ENCODE results near the gene COX5B. TPM values are rescaled to one million over a fixed set of nuclear protein-coding genes. Genes with fewer than 3 reads are reported as not detected.
"Not testable (repeated sequence)": the region's sequence is repeated elsewhere in the genome, so short reads cannot be mapped to it uniquely, and the experiment has no call there.

The COX5B gene
- total RNA-seq, 2 donors from 2014 or later: 211 to 233 TPM

- Histone ChIP-seq H3K9ac (ENCODE audit: extremely low read depth, low read length, poor library complexity, severe bottlenecking) (no peak overlapping the region), H3K27ac (ENCODE audit: low read depth, low read length) (no peak overlapping the region), H3K4me1 (ENCODE audit: control insufficient read depth, insufficient read depth, low read length) (peaks cover 6% of the 10 kb centered on the region), H3K4me3 (ENCODE audit: low read length) (no peak overlapping the region), H3K27me3 (ENCODE audit: control insufficient read depth, insufficient read depth, low read length, poor library complexity, severe bottlenecking) (no peaks in the 10 kb centered on the region), H3K9me3 (ENCODE audit: control insufficient read depth, low read length) (no peaks in the 10 kb centered on the region), H3K36me3 (ENCODE audit: control insufficient read depth, insufficient read depth, low read length) (no peaks in the 10 kb centered on the region)
- Mint-ChIP-seq H3K9me3 (peaks cover 19% of the 10 kb centered on the region), H3K27me3 (ENCODE audit: insufficient read depth) (no peaks in the 10 kb centered on the region), H3K36me3 (ENCODE audit: low read depth) (peaks cover 11% of the 10 kb centered on the region), H3K27ac (no peak overlapping the region), H3K4me1 (peaks cover 11% of the 10 kb centered on the region), H3K4me3 (no peak overlapping the region)
- whole genome bisulfite sequencing, 2 experiments (ENCODE audit: insufficient coverage in 1 of 2, insufficient read length in 1 of 2): 92 to 100% methylated on average over 1 of the region's 1 CpG
- no peak for DNase-seq
- TF ChIP-seq, protein P1, sequence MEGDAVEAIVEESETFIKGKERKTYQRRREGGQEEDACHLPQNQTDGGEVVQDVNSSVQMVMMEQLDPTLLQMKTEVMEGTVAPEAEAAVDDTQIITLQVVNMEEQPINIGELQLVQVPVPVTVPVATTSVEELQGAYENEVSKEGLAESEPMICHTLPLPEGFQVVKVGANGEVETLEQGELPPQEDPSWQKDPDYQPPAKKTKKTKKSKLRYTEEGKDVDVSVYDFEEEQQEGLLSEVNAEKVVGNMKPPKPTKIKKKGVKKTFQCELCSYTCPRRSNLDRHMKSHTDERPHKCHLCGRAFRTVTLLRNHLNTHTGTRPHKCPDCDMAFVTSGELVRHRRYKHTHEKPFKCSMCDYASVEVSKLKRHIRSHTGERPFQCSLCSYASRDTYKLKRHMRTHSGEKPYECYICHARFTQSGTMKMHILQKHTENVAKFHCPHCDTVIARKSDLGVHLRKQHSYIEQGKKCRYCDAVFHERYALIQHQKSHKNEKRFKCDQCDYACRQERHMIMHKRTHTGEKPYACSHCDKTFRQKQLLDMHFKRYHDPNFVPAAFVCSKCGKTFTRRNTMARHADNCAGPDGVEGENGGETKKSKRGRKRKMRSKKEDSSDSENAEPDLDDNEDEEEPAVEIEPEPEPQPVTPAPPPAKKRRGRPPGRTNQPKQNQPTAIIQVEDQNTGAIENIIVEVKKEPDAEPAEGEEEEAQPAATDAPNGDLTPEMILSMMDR (conservative IDR thresholded peaks at IDR 0.05): no peak
Observed at GRCh38 chr2:97676620-97677019, 30.8 kb downstream of the COX5B start.

GRCh38 chr2:97677480-97677879, 31.6 kb downstream of the COX5B start:
- Histone ChIP-seq H3K9me3 (ENCODE audit: control insufficient read depth, low read length) (no peaks in the 10 kb centered on the region), H3K27me3 (ENCODE audit: control insufficient read depth, insufficient read depth, low read length, poor library complexity, severe bottlenecking) (no peaks in the 10 kb centered on the region), H3K9ac (ENCODE audit: extremely low read depth, low read length, poor library complexity, severe bottlenecking) (no peak overlapping the region), H3K27ac (ENCODE audit: low read depth, low read length) (no peak overlapping the region), H3K36me3 (ENCODE audit: control insufficient read depth, insufficient read depth, low read length) (no peaks in the 10 kb centered on the region), H3K4me3 (ENCODE audit: low read length) (no peak overlapping the region), H3K4me1 (ENCODE audit: control insufficient read depth, insufficient read depth, low read length) (peaks cover 6% of the 10 kb centered on the region)
- DNase-seq: no peak
- 83 to 100% methylated on average over 1 to 2 of the region's 2 CpGs for WGBS, 2 experiments (ENCODE audit: insufficient coverage in 1 of 2, insufficient read length in 1 of 2)
- TF ChIP-seq, protein P1 (conservative IDR thresholded peaks at IDR 0.05): no peak
- Mint-ChIP-seq H3K36me3 (ENCODE audit: low read depth) (peaks cover 11% of the 10 kb centered on the region), H3K4me3 (no peak overlapping the region), H3K27me3 (ENCODE audit: insufficient read depth) (no peaks in the 10 kb centered on the region), H3K27ac (no peak overlapping the region), H3K4me1 (peaks cover 11% of the 10 kb centered on the region), H3K9me3 (peaks cover 19% of the 10 kb centered on the region)

DNA sequence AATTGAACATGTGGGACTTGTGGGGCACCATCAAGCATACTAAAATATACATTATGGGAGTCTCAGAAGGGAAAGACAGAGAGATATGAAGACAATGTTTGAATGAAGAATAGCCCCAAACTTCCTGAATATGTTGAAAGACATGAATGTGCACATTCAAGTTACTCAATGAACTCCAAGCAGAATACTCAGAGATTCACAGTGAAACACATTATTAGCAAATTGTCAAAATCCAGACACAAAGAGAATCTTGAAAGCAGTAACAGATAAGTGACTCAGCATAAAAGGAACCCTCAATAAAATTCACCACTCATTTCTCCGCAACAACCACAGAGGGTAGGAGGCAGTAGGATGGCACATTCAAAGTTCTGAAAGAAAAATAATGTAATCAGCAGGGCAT, 32.4 kb downstream of the COX5B start:
- H3K4me3 Mint-ChIP-seq: no peak overlapping the region
- H3K4me1 Mint-ChIP-seq: peaks cover 11% of the 10 kb centered on the region
- WGBS, 2 experiments (ENCODE audit: insufficient coverage in 1 of 2, insufficient read length in 1 of 2): 94 to 100% methylated on average over 1 of the region's 1 CpG
- peaks cover 19% of the 10 kb centered on the region for H3K9me3 Mint-ChIP-seq
- Histone ChIP-seq H3K9me3 (ENCODE audit: control insufficient read depth, low read length) (no peaks in the 10 kb centered on the region), H3K36me3 (ENCODE audit: control insufficient read depth, insufficient read depth, low read length) (no peaks in the 10 kb centered on the region), H3K4me3 (ENCODE audit: low read length) (no peak overlapping the region), H3K27me3 (ENCODE audit: control insufficient read depth, insufficient read depth, low read length, poor library complexity, severe bottlenecking) (no peaks in the 10 kb centered on the region), H3K9ac (ENCODE audit: extremely low read depth, low read length, poor library complexity, severe bottlenecking) (no peak overlapping the region), H3K27ac (ENCODE audit: low read depth, low read length) (no peak overlapping the region), H3K4me1 (ENCODE audit: control insufficient read depth, insufficient read depth, low read length) (peaks cover 6% of the 10 kb centered on the region)
- no peak for DNase-seq
- peaks cover 11% of the 10 kb centered on the region for H3K36me3 Mint-ChIP-seq (ENCODE audit: low read depth)
- no peaks in the 10 kb centered on the region for H3K27me3 Mint-ChIP-seq (ENCODE audit: insufficient read depth)
- H3K27ac Mint-ChIP-seq: no peak overlapping the region
- TF ChIP-seq, protein P1 (conservative IDR thresholded peaks at IDR 0.05): no peak

DNA sequence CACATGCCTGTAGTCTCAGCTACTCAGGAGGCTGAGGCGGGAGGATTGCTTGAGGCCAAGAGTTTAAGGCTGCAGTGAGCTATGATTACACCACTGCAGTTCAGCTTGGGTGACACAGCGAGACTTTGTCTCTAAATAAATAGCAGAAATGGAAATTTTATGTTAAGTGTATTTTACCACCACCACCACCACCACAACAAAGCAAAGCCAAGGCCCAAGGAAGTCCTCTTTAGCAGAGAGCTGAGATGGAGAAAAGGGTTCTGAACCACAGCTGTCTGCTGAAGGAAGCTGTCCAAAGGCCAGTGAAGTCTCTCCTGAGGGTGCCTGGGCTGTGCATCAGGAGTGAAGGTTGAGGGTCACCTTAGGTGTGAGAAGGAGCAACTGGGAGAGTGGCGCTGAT, 41.4 kb downstream of the COX5B start:
- not testable (repeated sequence) for H3K9me3 ChIP-seq (ENCODE audit: control insufficient read depth, low read length); H3K27ac ChIP-seq (ENCODE audit: low read depth, low read length); H3K4me3 ChIP-seq (ENCODE audit: low read length); DNase-seq; H3K4me3 Mint-ChIP-seq; H3K27me3 Mint-ChIP-seq (ENCODE audit: insufficient read depth); H3K27me3 ChIP-seq (ENCODE audit: control insufficient read depth, insufficient read depth, low read length, poor library complexity, severe bottlenecking); H3K27ac Mint-ChIP-seq; H3K36me3 Mint-ChIP-seq (ENCODE audit: low read depth); H3K4me1 ChIP-seq (ENCODE audit: control insufficient read depth, insufficient read depth, low read length); H3K36me3 ChIP-seq (ENCODE audit: control insufficient read depth, insufficient read depth, low read length); H3K4me1 Mint-ChIP-seq; H3K9ac ChIP-seq (ENCODE audit: extremely low read depth, low read length, poor library complexity, severe bottlenecking)
- WGBS, 2 experiments (ENCODE audit: insufficient coverage in 1 of 2, insufficient read length in 1 of 2): 80 to 85% methylated on average over 1 to 2 of the region's 3 CpGs
- peaks cover 11% of the 10 kb centered on the region for H3K9me3 Mint-ChIP-seq
